Neural cell (in vitro differentiated cells): Measurements from ENCODE around the gene FAM184A. TPM values are rescaled to one million over a fixed set of nuclear protein-coding genes. Genes with fewer than 3 reads are reported as not detected.

Source experiments
- H2AFZ ChIP-seq: fragments of 200-600, 300-800 bp; sonication (generic), shearing (Covaris generic); 2 replicates; pipeline ENCODE4 v1.6.0; 2014; ENCODE audit warnings: low read depth, mild to moderate bottlenecking, antibody characterized with exemption, low read length, moderate library complexity
- H3F3A ChIP-seq: fragments of 200-600 bp; shearing (Covaris generic); 2 replicates; pipeline ENCODE4 v1.6.1; 2016; ENCODE audit warnings: mild to moderate bottlenecking, moderate library complexity, mixed read lengths, antibody characterized with exemption, low read length; ENCODE audit not compliant: insufficient read depth, poor library complexity, severe bottlenecking
- H3K27ac ChIP-seq: fragments of 200-600, 300-800 bp; sonication (generic), shearing (Covaris generic); 2 replicates; pipeline ENCODE4 v1.5.1; 2014; ENCODE audit warnings: mild to moderate bottlenecking, low read length, moderate library complexity
- H3K27me3 ChIP-seq: fragments of 300-800, 200-600 bp; sonication (generic), shearing (Covaris generic); 2 replicates; pipeline ENCODE4 v1.6.0; 2014; ENCODE audit warnings: mild to moderate bottlenecking, low read depth, low read length, moderate library complexity; ENCODE audit not compliant: insufficient read depth
- H3K36me3 ChIP-seq: fragments of 300-800, 200-600 bp; sonication (generic), shearing (Covaris generic); 2 replicates; pipeline ENCODE4 v1.5.1; 2014; ENCODE audit warnings: mild to moderate bottlenecking, antibody characterized with exemption, low read length, moderate library complexity; ENCODE audit not compliant: insufficient read depth
- H3K4me2 ChIP-seq: fragments of 300-800, 200-600 bp; sonication (generic), shearing (Covaris generic); 2 replicates; pipeline ENCODE4 v1.6.0; 2014; ENCODE audit warnings: mild to moderate bottlenecking, low read length
- H3K4me3 ChIP-seq: fragments of 300-800, 200-600 bp; sonication (generic), shearing (Covaris generic); 2 replicates; pipeline ENCODE4 v1.5.1; 2014; ENCODE audit warnings: mild to moderate bottlenecking, low read length, moderate library complexity
- H3K79me2 ChIP-seq: fragments of 200-600 bp; shearing (Covaris generic); replicated peaks from 2 replicates; pipeline ENCODE4 v1.6.0; 2014; ENCODE audit warnings: mild to moderate bottlenecking, low read length, moderate library complexity; ENCODE audit not compliant: insufficient read depth
- H3K9ac ChIP-seq: fragments of 300-800, 200-600 bp; sonication (generic), shearing (Covaris generic); 2 replicates; pipeline ENCODE4 v1.6.1; 2016; ENCODE audit warnings: mild to moderate bottlenecking, low read length, mixed read lengths
- H3K9me2 ChIP-seq: fragments of 200-600 bp; shearing (Covaris generic); 2 replicates; pipeline ENCODE4 v1.6.1; 2016; ENCODE audit warnings: mild to moderate bottlenecking, low read length, mixed read lengths; ENCODE audit not compliant: insufficient read depth
- H3K9me3 ChIP-seq: fragments of 200-600, 300-800 bp; sonication (generic), shearing (Covaris generic); 2 replicates; pipeline ENCODE4 v1.6.1; 2016; ENCODE audit warnings: mild to moderate bottlenecking, mixed run types, low read length, moderate library complexity, mixed read lengths
- H4K20me1 ChIP-seq: fragments of 200-600 bp; shearing (Covaris generic); 2 replicates; pipeline ENCODE4 v1.6.1; 2016; ENCODE audit warnings: mild to moderate bottlenecking, mixed run types; ENCODE audit not compliant: insufficient read depth
- EP300 ChIP-seq: fragments of 450-650 bp; conservative IDR thresholded peaks from 2 replicates; pipeline ENCODE4 v1.6.1; 2014; ENCODE audit warnings: antibody characterized with exemption, mild to moderate bottlenecking, moderate library complexity; ENCODE audit not compliant: poor library complexity, severe bottlenecking
- EZH2 ChIP-seq: fragments of 200-600, 300-800 bp; shearing (Covaris generic), sonication (generic); IDR thresholded peaks from 2 replicates; pipeline ENCODE4 v1.6.1; 2014; ENCODE audit warnings: antibody characterized with exemption, low read length, borderline replicate concordance, mild to moderate bottlenecking; ENCODE audit not compliant: insufficient read depth, poor library complexity, severe bottlenecking
- MXI1 ChIP-seq: fragments of 450-650 bp; conservative IDR thresholded peaks from 2 replicates; pipeline ENCODE4 v1.6.1; 2014; ENCODE audit warnings: antibody characterized with exemption, mild to moderate bottlenecking; ENCODE audit not compliant: poor library complexity, severe bottlenecking
- POLR2AphosphoS5 ChIP-seq: IDR thresholded peaks from 2 replicates; pipeline ENCODE4 v1.6.1; 2012
- RAD21 ChIP-seq: fragments of 450-650 bp; conservative IDR thresholded peaks from 2 replicates; pipeline ENCODE4 v1.6.1; 2014; ENCODE audit warnings: antibody characterized with exemption, mild to moderate bottlenecking, moderate library complexity
- SMC3 ChIP-seq: fragments of 450-650 bp; conservative IDR thresholded peaks from 2 replicates; pipeline ENCODE4 v1.6.1; 2014; ENCODE audit warnings: antibody characterized with exemption, mild to moderate bottlenecking, moderate library complexity; ENCODE audit not compliant: poor library complexity
- TAF1 ChIP-seq: IDR thresholded peaks from 2 replicates; pipeline ENCODE4 v1.6.1; 2012; ENCODE audit warnings: low read depth
- polyA plus RNA-seq: library from polyadenylated mRNA; depleted of rRNA; stranded (reverse); fragments of >200 nt; gene quantifications from 2 replicates; pipeline ENCODE4 v1.2.3, GENCODE V29; 2014
- TF ChIP-seq, protein P1 (sequence below): fragments of 450-650 bp; IDR thresholded peaks from 2 replicates; pipeline ENCODE4 v1.5.1; 2014; ENCODE audit warnings: antibody characterized with exemption, mild to moderate bottlenecking, moderate library complexity; ENCODE audit not compliant: poor library complexity, severe bottlenecking
- TF ChIP-seq, protein P2 (sequence below): IDR thresholded peaks from 2 replicates; pipeline ENCODE4 v1.6.1; 2012; ENCODE audit warnings: borderline replicate concordance

FAM184A gene
- polyA plus RNA-seq, 1 donor from 2014 or later = 47.5 TPM

DNA sequence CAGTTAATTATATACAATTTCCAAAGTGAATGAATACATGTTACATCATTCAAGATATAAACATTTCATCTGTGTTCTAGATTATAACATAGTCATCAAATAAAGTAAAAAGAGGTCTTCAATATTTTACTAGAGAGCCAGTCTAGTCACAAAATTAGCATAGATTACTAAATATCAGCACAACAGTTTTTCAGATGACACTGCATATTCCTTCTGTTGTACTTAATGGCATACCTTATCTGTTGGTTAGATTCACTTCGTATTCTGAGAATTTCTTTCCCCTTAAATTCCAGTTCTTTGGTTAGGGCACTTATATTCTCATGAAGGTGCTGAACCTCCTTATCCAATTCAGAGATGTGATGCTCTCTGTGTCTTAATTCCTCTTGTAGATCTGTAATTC, 103.7 kb downstream of the FAM184A start:
- H4K20me1 ChIP-seq = no peaks in the 10 kb centered on the region
- no peak overlapping the region for H3K27ac ChIP-seq
- no peak overlapping the region for H3K9ac ChIP-seq
- H3K27me3 ChIP-seq = no peaks in the 10 kb centered on the region
- no peak overlapping the region for H3K4me3 ChIP-seq
- no peaks in the 10 kb centered on the region for H3K79me2 ChIP-seq
- H3K9me3 ChIP-seq = no peaks in the 10 kb centered on the region
- TF ChIP-seq EZH2 = no peak
- no peak for TF ChIP-seq SMC3
- TF ChIP-seq POLR2AphosphoS5 = no peak
- no peak overlapping the region for H2AFZ ChIP-seq
- H3K4me2 ChIP-seq = no peak overlapping the region
- H3K9me2 ChIP-seq = no peaks in the 10 kb centered on the region
- H3F3A ChIP-seq = no peaks in the 10 kb centered on the region
- H3K36me3 ChIP-seq = no peaks in the 10 kb centered on the region

DNA sequence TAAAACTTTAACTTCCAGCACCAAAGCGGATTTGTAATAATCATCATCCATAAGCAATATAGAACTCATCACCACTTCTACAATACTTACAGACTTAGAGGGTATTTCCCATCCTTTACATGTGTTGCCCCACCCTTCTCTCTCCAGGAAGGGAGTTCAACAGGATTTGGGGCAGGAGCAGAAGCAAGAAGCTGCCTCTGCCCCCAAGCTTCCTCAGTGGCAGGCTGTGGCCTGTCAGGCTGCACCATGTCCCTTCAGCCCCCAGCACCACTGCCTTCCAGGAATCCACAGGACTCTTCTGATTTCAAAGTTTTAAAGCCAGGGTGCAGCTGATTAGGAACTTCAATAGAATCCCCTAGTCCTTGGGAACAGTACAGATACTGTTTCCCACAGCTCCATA, 106.8 kb downstream of the FAM184A start:
- no peaks in the 10 kb centered on the region for H4K20me1 ChIP-seq
- TF ChIP-seq, protein P1, sequence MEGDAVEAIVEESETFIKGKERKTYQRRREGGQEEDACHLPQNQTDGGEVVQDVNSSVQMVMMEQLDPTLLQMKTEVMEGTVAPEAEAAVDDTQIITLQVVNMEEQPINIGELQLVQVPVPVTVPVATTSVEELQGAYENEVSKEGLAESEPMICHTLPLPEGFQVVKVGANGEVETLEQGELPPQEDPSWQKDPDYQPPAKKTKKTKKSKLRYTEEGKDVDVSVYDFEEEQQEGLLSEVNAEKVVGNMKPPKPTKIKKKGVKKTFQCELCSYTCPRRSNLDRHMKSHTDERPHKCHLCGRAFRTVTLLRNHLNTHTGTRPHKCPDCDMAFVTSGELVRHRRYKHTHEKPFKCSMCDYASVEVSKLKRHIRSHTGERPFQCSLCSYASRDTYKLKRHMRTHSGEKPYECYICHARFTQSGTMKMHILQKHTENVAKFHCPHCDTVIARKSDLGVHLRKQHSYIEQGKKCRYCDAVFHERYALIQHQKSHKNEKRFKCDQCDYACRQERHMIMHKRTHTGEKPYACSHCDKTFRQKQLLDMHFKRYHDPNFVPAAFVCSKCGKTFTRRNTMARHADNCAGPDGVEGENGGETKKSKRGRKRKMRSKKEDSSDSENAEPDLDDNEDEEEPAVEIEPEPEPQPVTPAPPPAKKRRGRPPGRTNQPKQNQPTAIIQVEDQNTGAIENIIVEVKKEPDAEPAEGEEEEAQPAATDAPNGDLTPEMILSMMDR = no peak
- TF ChIP-seq MXI1 (no peak), TAF1 (no peak), SMC3 (no peak), EP300 (no peak), EZH2 (no peak), POLR2AphosphoS5 (no peak), RAD21 (no peak)
- TF ChIP-seq, protein P2, sequence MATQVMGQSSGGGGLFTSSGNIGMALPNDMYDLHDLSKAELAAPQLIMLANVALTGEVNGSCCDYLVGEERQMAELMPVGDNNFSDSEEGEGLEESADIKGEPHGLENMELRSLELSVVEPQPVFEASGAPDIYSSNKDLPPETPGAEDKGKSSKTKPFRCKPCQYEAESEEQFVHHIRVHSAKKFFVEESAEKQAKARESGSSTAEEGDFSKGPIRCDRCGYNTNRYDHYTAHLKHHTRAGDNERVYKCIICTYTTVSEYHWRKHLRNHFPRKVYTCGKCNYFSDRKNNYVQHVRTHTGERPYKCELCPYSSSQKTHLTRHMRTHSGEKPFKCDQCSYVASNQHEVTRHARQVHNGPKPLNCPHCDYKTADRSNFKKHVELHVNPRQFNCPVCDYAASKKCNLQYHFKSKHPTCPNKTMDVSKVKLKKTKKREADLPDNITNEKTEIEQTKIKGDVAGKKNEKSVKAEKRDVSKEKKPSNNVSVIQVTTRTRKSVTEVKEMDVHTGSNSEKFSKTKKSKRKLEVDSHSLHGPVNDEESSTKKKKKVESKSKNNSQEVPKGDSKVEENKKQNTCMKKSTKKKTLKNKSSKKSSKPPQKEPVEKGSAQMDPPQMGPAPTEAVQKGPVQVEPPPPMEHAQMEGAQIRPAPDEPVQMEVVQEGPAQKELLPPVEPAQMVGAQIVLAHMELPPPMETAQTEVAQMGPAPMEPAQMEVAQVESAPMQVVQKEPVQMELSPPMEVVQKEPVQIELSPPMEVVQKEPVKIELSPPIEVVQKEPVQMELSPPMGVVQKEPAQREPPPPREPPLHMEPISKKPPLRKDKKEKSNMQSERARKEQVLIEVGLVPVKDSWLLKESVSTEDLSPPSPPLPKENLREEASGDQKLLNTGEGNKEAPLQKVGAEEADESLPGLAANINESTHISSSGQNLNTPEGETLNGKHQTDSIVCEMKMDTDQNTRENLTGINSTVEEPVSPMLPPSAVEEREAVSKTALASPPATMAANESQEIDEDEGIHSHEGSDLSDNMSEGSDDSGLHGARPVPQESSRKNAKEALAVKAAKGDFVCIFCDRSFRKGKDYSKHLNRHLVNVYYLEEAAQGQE = no peak

DNA sequence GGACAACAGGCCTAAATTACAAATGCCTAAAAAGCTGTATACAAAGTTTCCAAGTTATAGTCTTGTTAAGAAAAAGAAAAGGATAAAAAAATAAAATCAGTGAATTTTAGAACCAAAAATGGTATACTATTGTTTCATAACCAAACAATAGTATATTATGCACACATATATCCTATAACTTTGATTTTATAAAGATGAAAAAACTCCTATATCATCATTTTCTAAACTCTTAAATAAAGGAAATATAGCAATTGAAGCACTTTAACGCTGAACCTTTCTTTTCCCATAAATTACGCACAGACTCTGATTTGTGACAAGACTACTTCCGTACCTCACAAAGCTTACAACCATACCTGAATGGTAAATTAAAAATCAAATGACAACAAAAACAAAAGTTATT, 107.6 kb downstream of the FAM184A start:
- no peak overlapping the region for H3K4me3 ChIP-seq
- H3K9me2 ChIP-seq = no peaks in the 10 kb centered on the region
- H4K20me1 ChIP-seq = no peaks in the 10 kb centered on the region
- no peak overlapping the region for H3K27ac ChIP-seq
- no peak overlapping the region for H3K9ac ChIP-seq
- no peaks in the 10 kb centered on the region for H3K79me2 ChIP-seq
- H2AFZ ChIP-seq = no peak overlapping the region
- no peaks in the 10 kb centered on the region for H3F3A ChIP-seq
- no peaks in the 10 kb centered on the region for H3K27me3 ChIP-seq
- no peaks in the 10 kb centered on the region for H3K9me3 ChIP-seq
- H3K36me3 ChIP-seq = no peaks in the 10 kb centered on the region
- TF ChIP-seq EZH2 (no peak), POLR2AphosphoS5 (no peak), RAD21 (no peak), MXI1 (no peak), EP300 (no peak), TAF1 (no peak), SMC3 (no peak)
- TF ChIP-seq, protein P2 = no peak
- H3K4me2 ChIP-seq = no peak overlapping the region

More for the DNA sequence above, 106.8 kb downstream of the FAM184A start:
- H3K4me3 ChIP-seq = no peak overlapping the region
- no peaks in the 10 kb centered on the region for H3K9me2 ChIP-seq
- H3K27me3 ChIP-seq = no peaks in the 10 kb centered on the region
- H3K9ac ChIP-seq = no peak overlapping the region
- no peaks in the 10 kb centered on the region for H3K79me2 ChIP-seq
- no peak overlapping the region for H3K4me2 ChIP-seq
- no peaks in the 10 kb centered on the region for H3F3A ChIP-seq
- H3K9me3 ChIP-seq = no peaks in the 10 kb centered on the region
- no peak overlapping the region for H3K27ac ChIP-seq
- H2AFZ ChIP-seq = no peak overlapping the region
- no peaks in the 10 kb centered on the region for H3K36me3 ChIP-seq
